Measurements from ENCODE around the gene DNAJC6.

The DNAJC6 gene

DNA sequence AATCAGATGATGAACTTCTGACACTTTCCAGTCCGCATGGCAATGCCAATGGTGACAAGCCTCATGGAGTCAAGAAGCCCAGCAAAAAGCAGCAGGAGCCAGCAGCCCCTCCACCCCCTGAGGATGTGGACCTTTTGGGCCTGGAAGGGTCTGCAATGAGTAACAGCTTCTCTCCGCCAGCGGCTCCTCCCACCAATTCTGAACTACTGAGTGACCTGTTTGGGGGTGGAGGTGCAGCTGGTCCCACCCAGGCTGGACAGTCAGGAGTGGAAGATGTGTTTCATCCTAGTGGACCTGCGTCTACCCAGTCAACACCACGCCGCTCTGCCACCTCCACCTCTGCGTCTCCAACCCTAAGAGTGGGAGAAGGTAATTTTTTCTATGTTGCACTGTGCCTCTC is 83.2 kb downstream of the DNAJC6 start:
- TF ChIP-seq CTCF (conservative IDR thresholded peaks at IDR 0.05), result no peak
- no peak for TF ChIP-seq ZFX (IDR thresholded peaks at IDR 0.05)
- H3K27ac ChIP-seq, result no peak overlapping the region

- no peak overlapping the region for H3K27ac ChIP-seq
- TF ChIP-seq ZFX (IDR thresholded peaks at IDR 0.05), result no peak
- no peak for TF ChIP-seq CTCF (conservative IDR thresholded peaks at IDR 0.05)
Measured at GRCh38 chr1:65393347-65393746, 84.0 kb downstream of the DNAJC6 start.

GRCh38 chr1:65393928-65394327 is 84.6 kb downstream of the DNAJC6 start:
- no peak overlapping the region for H3K27ac ChIP-seq
- TF ChIP-seq CTCF (conservative IDR thresholded peaks at IDR 0.05) (no peak), ZFX (IDR thresholded peaks at IDR 0.05) (no peak)

GRCh38 chr1:65395887-65396612 is 86.7 kb downstream of the DNAJC6 start:
- no peak overlapping the region for H3K27ac ChIP-seq
- TF ChIP-seq ZFX (IDR thresholded peaks at IDR 0.05) (no peak), CTCF (conservative IDR thresholded peaks at IDR 0.05) (no peak)

DNA sequence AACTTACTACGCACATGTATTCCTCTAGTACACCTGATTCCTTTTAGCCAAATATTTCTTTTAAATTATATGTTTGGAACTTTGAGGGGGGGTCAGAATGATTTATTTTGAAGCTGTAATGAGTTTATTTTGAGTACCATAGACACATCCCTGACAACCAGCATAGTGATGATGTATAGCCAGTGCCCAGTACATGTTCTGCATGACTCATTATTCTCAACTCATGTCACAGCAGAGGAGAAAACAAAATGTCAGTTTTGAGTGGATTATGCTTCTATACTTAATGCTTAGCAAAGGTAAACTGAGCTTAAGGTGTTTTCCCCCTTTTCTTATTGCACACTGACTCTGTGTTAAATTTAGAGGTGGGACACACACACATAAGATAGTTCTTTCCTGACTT is 88.7 kb downstream of the DNAJC6 start:
- TF ChIP-seq CTCF (conservative IDR thresholded peaks at IDR 0.05) (no peak), ZFX (IDR thresholded peaks at IDR 0.05) (no peak)
- H3K27ac ChIP-seq, result no peak overlapping the region

GRCh38 chr1:65399003-65399402 is 89.7 kb downstream of the DNAJC6 start:
- TF ChIP-seq CTCF (conservative IDR thresholded peaks at IDR 0.05) (no peak), ZFX (IDR thresholded peaks at IDR 0.05) (no peak)
- no peak overlapping the region for H3K27ac ChIP-seq

GRCh38 chr1:65401612-65402011 is 92.3 kb downstream of the DNAJC6 start:
- no peak for TF ChIP-seq ZFX (IDR thresholded peaks at IDR 0.05)
- no peak for TF ChIP-seq CTCF (conservative IDR thresholded peaks at IDR 0.05)
- H3K27ac ChIP-seq, result no peak overlapping the region
